Fibroblast of pulmonary artery (primary cell): ENCODE results near the gene EFHD1.
A peak's percentile ranks its signal among the peaks of the same experiment; 100 is the strongest.
"Not testable (repeated sequence)": the region's sequence is repeated elsewhere in the genome, so short reads cannot be mapped to it uniquely, and the experiment has no call there.

Experiments
- DNase-seq: peaks from one replicate; pipeline ENCODE4 v3.0.0-alpha.2; 2010; ENCODE audit warnings: low read depth
- H3K4me3 ChIP-seq: replicated peaks from 2 replicates; pipeline ENCODE4 v1.5.1; 2011; ENCODE audit warnings: low read depth, mild to moderate bottlenecking, control low read depth, low read length, moderate library complexity
- CTCF ChIP-seq: IDR thresholded peaks from 2 replicates; pipeline ENCODE4 v1.5.1; 2011; ENCODE audit warnings: mild to moderate bottlenecking, control low read depth, low read length, inconsistent platforms; ENCODE audit errors: missing control alignments

EFHD1 gene

GRCh38 chr2:232689152-232689910 lies 55.9 kb downstream of the EFHD1 start:
- no peak for TF ChIP-seq CTCF
- DNase-seq: peak; percentile 65
- H3K4me3 ChIP-seq: no peak overlapping the region

GRCh38 chr2:232691117-232691516 lies 57.7 kb downstream of the EFHD1 start:
- not testable (repeated sequence) for H3K4me3 ChIP-seq, DNase-seq

- DNase-seq: no peak
- H3K4me3 ChIP-seq: no peak overlapping the region
- no peak for TF ChIP-seq CTCF
Measured at GRCh38 chr2:232693344-232693743, 59.9 kb downstream of the EFHD1 start.

GRCh38 chr2:232696609-232697058 lies 63.2 kb downstream of the EFHD1 start:
- H3K4me3 ChIP-seq: peak overlapping the region; percentile 95
- DNase-seq: no peak
- TF ChIP-seq CTCF: no peak

GRCh38 chr2:232697059-232697806 lies 63.8 kb downstream of the EFHD1 start, which contains the start of gene GIGYF2:
Gene GIGYF2, plus strand, starts transcription at chr2:232697331. Its CDS starts 37,867 bp downstream, at chr2:232735198.
- DNase-seq: peak; percentile 96
- H3K4me3 ChIP-seq: peak within 1 kb of the TSS; percentile 95
- TF ChIP-seq CTCF: no peak

- TF ChIP-seq CTCF: no peak
- peak overlapping the region; percentile 95 for H3K4me3 ChIP-seq
- DNase-seq: no peak
Measured at GRCh38 chr2:232697807-232698110, 64.4 kb downstream of the EFHD1 start.

- peak overlapping the region; percentile 95 for H3K4me3 ChIP-seq
- no peak for TF ChIP-seq CTCF
- DNase-seq: no peak
Measured at GRCh38 chr2:232698556-232699091, 65.2 kb downstream of the EFHD1 start.
